ENCODE data around the gene SYCP3.
"Not testable (repeated sequence)": the region's sequence is repeated elsewhere in the genome, so short reads cannot be mapped to it uniquely, and the experiment has no call there.

The SYCP3 gene

GRCh38 chr12:101710288-101710687 lies 29.0 kb downstream of the SYCP3 start:
- DNase-seq = no peak

GRCh38 chr12:101707131-101707782 lies 32.0 kb downstream of the SYCP3 start:
- no peak for DNase-seq

GRCh38 chr12:101706403-101706802 lies 32.9 kb downstream of the SYCP3 start:
- DNase-seq = no peak

GRCh38 chr12:101703487-101703886 lies 35.8 kb downstream of the SYCP3 start:
- no peak for DNase-seq

- DNase-seq = no peak
These were observed 38.9 kb downstream of the SYCP3 start for GRCh38 chr12:101700299-101700820.

GRCh38 chr12:101698800-101699347 lies 40.4 kb downstream of the SYCP3 start:
- no peak for DNase-seq

GRCh38 chr12:101697930-101698799 lies 41.1 kb downstream of the SYCP3 start:
- DNase-seq = no peak

- DNase-seq = peak; percentile 59
These were observed 41.9 kb downstream of the SYCP3 start, which contains the start of gene CHPT1 for GRCh38 chr12:101697197-101697929. Gene CHPT1 (plus strand): TSS chr12:101697640. CDS start chr12:101697862, 222 bp downstream.

GRCh38 chr12:101696251-101697196 lies 42.7 kb downstream of the SYCP3 start:
- no peak for DNase-seq

- DNase-seq = no peak
These were observed 43.6 kb downstream of the SYCP3 start for GRCh38 chr12:101695706-101696105.

- no peak for DNase-seq
These were observed 44.3 kb downstream of the SYCP3 start for GRCh38 chr12:101694986-101695385.

GRCh38 chr12:101694297-101694848 lies 44.9 kb downstream of the SYCP3 start:
- no peak for DNase-seq

- DNase-seq = no peak
These were observed 47.7 kb downstream of the SYCP3 start for GRCh38 chr12:101691503-101692096.

- no peak for DNase-seq
These were observed 48.6 kb downstream of the SYCP3 start for GRCh38 chr12:101690544-101691098.

GRCh38 chr12:101686176-101686575 lies 53.1 kb downstream of the SYCP3 start:
- no peak for DNase-seq

GRCh38 chr12:101685092-101685491 lies 54.2 kb downstream of the SYCP3 start:
- no peak for DNase-seq

GRCh38 chr12:101681627-101682026 lies 57.6 kb downstream of the SYCP3 start:
- not testable (repeated sequence) for DNase-seq

GRCh38 chr12:101680647-101681046 lies 58.6 kb downstream of the SYCP3 start:
- DNase-seq = no peak

- DNase-seq = no peak
These were observed 59.0 kb downstream of the SYCP3 start for GRCh38 chr12:101680240-101680639.

Measured in activated naive CD4-positive, alpha-beta T cell treated with Interleukin-2 at 50 U/mL for 16 hours (primary cell).